ENCODE measurements around the gene ALS2.
"Not testable (repeated sequence)": the region's sequence is repeated elsewhere in the genome, so short reads cannot be mapped to it uniquely, and the experiment has no call there.

ALS2 gene

DNA sequence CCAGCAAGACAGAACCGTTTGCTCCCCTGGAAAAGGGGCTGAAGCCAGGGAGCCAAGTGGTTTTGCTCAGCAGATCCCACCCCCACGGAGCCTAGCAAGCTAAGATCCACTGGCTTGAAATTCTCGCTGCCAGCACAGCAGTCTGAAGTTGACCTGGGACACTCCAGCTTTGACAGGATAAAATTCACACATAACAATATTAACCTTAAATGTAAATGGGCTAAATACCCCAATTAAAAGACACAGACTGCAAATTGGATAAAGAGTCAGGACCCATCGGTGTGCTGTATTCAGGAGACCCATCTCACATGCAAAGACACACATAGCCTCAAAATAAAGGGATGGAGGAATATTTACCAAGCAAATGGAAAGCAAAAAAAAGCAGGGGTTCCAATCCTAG, 109.5 kb downstream of the ALS2 start:
- DNase-seq = not testable (repeated sequence)

DNA sequence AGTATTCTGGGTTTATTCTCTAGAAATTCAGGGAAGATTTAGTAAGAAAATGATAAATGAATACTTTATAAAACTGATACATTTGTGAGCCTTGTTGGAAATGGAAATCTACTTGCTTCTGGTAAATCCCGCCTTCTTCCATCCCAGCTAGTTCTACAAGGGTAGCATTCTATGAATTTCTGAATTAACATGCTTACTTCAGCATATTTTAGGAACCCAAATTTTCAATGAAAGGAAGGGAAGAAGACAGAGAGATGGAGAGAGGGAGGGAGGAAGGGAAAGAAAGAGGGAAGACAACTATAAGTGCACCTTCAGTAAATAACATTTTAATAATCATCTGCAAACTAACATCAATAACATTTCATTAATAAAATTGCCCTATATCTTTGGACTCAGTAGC, 110.9 kb downstream of the ALS2 start:
- DNase-seq = no peak

DNA sequence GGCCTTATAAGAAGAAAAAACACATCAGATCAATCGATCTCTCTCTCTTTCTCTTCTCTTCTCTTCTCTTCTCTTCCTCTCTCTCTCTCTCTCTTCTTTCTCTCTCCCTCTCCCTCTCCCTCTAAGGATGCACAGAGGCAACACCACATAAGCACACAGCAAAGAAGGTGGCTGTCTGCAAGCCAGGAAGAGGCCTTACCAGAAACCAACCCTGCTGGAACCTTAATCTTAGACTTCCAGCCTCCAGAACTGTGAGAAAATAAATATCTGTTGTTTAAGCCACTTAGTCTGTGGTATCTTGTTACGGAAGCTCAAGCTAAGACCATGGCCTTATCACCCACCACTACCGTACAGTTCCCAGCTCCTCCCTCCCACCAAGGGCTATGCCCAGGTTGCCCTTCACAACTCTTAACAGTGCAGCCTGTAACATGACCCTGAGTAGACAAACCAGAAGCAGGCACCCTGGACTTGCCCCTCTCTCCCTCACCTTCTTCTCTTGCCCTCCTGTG, 112.3 kb downstream of the ALS2 start:
- DNase-seq = no peak

DNA sequence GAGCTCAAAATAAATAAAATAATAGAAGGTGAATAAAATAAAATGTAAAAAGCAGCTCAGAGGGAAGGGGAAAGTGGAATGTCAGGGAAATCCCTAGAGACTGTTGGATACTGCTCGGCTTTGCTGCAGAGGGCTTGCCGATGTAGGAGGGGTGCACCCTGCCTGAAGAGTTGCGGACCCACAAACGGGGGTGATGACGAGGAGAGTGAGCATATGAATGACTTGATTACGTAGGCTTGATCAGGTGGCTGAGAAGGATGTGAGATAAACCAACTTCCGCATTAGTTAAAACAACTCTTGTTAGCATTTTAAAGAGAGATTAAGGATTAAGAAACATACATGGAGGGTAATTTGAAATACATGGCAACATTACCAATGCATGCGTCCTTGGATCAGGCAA, 116.4 kb downstream of the ALS2 start:
- DNase-seq = no peak

DNA sequence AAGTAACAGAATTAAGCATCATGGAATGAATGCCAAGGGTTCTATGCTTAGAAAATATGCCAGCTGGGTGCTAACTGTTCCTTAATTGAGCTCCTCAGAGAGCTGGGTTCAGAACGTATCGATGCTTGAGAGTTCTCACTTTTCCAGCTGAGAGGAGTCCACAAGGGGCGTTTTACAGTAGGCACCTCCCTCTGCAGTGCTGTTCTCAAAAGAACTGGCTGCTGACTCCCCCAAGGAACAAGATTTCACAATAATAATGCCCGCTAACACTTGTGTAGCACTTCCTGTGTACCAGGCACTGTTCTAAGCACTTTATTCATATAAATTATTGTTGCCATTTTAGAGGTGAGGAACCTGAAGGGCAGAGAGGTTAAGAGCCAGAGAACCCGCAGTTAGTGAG, 119.4 kb downstream of the ALS2 start:
- DNase-seq = no peak

DNA sequence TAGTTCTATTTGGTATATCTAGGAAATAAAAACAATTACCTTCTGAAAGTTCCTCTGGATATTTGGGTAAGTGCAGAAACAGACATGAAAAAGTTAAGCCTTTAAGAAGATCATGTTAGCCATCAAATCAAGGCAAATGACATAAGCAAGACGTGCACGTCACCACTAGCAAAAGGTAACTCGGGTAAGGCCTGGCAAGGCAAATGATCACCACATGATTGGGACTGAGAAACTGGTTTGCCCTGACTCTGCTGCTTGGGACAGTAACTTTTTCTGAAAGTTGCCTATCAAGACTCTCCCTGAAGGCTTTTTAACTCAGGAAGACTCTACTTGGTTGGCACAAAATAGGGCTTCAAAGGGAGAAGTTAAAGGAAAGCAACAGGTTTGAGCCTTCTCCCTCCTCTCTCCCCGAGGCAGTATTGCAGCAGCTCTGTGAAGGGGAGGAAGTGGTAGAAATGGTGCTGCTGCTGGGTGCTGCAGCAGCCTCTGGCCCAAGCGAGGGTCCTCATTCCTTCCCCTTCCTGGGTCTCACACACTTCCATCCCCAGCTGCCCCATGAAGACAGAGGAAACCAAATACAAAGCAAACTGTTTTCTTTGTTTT, 120.3 kb downstream of the ALS2 start:
- DNase-seq = no peak

DNA sequence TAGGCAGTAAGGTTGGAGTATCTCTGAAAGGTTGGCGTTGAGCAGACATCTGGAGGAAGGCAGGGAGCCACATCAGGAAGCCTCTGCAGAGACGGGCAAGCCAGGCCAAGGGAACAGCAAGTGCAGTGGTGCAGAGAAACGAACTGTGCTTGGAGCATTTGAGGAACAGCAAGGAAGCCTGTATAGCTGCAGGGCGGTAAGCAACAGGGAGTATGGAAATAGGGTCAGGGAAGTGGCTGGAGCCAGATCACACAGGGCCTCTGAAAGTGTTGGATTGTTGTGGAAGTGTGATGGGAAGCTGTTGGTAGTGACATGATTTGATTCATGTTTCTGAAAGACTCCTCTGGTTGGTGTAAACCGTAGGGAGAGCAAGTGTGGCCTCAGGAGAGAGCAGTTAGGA, 124.0 kb downstream of the ALS2 start:
- no peak for DNase-seq

DNA sequence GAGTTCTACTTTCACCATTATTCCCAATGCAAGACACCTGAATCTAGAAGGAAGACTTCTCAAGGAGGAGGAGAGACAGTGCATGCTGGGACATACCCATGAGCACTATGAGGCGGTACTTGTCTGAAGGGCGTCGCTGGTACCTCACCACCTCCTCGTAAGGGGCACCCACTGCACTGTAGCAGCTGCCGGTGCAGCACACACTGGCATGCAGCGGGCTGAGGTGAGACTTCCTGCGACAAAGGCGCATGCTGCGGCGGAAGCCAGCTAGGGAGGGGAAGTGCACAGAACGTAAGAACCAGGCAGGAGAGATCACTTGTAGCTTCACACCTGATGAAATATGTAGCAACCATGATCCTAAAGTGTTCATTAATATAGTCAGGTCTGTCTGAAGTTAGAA, 124.6 kb downstream of the ALS2 start:
- no peak for DNase-seq

DNA sequence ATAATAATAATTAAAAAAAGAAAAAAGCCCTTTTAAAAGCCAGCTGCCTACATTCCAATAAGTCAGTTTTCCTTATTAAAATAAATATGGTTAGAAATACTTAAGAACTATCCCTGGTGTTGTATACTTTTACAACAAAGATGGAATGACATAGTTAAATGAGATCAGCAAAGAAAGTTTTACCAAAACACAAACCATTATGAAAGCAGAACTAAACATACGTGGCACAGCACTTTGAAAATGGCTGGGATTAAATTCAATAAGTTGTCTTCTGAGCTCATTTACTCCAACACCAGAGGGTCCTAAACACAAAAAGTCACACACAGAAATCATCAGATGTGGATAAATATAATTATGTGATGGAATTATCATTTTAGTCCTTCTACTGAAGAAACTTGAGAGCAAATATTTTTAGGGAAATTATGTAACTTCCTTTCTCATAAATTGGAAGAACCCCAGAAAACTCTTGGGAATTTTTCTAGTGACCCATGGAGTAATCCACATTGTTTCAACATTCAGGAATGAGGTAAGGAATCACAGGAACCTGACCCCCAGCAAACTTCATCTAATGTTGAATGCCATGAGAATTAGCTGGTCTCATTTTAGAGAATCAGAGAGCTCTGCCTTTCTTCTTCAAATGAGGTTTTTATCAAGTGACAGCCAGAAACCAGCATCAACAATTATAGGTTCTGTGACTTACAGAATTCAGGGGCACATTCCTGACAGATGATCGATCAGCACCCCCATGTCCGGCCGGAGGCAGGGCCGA, 125.9 kb downstream of the ALS2 start:
- DNase-seq = no peak

DNA sequence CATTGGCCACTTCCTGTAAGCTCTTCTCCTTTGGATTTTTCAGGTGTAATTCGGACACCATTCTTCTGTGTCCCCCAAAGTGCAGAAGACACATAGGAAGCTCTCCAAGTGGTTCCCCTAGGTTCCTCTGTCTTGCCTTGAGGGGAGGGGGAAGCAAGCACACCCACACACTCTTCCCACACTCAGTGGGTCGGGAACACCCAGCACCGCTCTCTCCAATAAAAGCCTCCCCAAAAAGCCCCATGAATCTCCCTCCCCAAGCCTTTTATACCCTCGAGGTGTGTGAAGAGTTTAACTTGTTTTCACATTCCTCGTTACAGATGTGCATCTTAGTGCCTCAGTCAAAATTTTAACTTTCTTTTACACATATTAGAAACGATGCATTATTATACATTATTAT, 127.5 kb downstream of the ALS2 start:
- DNase-seq = no peak
